ENCODE results near the gene CCDC137.

CCDC137 gene

GRCh38 chr17:81648013-81648706, 18.4 kb upstream of the CCDC137 start:
- Histone ChIP-seq H2AFZ (ENCODE audit: low read depth) (no peak overlapping the region), H3K9ac (no peak overlapping the region), H3K27me3 (ENCODE audit: insufficient read depth, low read depth) (no peaks in the 10 kb centered on the region), H3K36me3 (ENCODE audit: insufficient read depth) (no peaks in the 10 kb centered on the region), H4K20me1 (ENCODE audit: insufficient read depth) (no peaks in the 10 kb centered on the region), H3K79me2 (ENCODE audit: insufficient read depth, low read depth) (no peaks in the 10 kb centered on the region), H3K4me1 (ENCODE audit: low read depth, poor library complexity, severe bottlenecking) (no peaks in the 10 kb centered on the region), H3K4me3 (IDR thresholded peaks at IDR 0.05; ENCODE audit: insufficient read depth, low read depth, low read length) (no peak overlapping the region), H3K27ac (no peak overlapping the region), H3K4me2 (no peak overlapping the region)
- TF ChIP-seq CTCF (conservative IDR thresholded peaks at IDR 0.05; ENCODE audit: low read depth, low read length), result no peak

GRCh38 chr17:81648707-81649085, 17.8 kb upstream of the CCDC137 start:
- Histone ChIP-seq H2AFZ (ENCODE audit: low read depth) (no peak overlapping the region), H3K4me1 (ENCODE audit: low read depth, poor library complexity, severe bottlenecking) (no peaks in the 10 kb centered on the region), H3K9ac (no peak overlapping the region), H3K27ac (no peak overlapping the region), H3K79me2 (ENCODE audit: insufficient read depth, low read depth) (no peaks in the 10 kb centered on the region), H3K36me3 (ENCODE audit: insufficient read depth) (no peaks in the 10 kb centered on the region), H3K4me2 (no peak overlapping the region), H3K4me3 (IDR thresholded peaks at IDR 0.05; ENCODE audit: insufficient read depth, low read depth, low read length) (no peak overlapping the region), H3K27me3 (ENCODE audit: insufficient read depth, low read depth) (no peaks in the 10 kb centered on the region), H4K20me1 (ENCODE audit: insufficient read depth) (no peaks in the 10 kb centered on the region)
- TF ChIP-seq CTCF (conservative IDR thresholded peaks at IDR 0.05; ENCODE audit: low read depth, low read length), result no peak

- TF ChIP-seq CTCF (conservative IDR thresholded peaks at IDR 0.05; ENCODE audit: low read depth, low read length), result no peak
Observed at GRCh38 chr17:81650951-81651350, 15.6 kb upstream of the CCDC137 start.

GRCh38 chr17:81651692-81652091, 14.8 kb upstream of the CCDC137 start:
- Histone ChIP-seq H3K4me3 (IDR thresholded peaks at IDR 0.05; ENCODE audit: insufficient read depth, low read depth, low read length) (no peak overlapping the region), H3K27ac (no peak overlapping the region), H3K4me2 (no peak overlapping the region), H4K20me1 (ENCODE audit: insufficient read depth) (no peaks in the 10 kb centered on the region), H3K4me1 (ENCODE audit: low read depth, poor library complexity, severe bottlenecking) (peaks cover 13% of the 10 kb centered on the region), H3K36me3 (ENCODE audit: insufficient read depth) (no peaks in the 10 kb centered on the region), H3K9ac (no peak overlapping the region), H2AFZ (ENCODE audit: low read depth) (no peak overlapping the region), H3K79me2 (ENCODE audit: insufficient read depth, low read depth) (no peaks in the 10 kb centered on the region), H3K27me3 (ENCODE audit: insufficient read depth, low read depth) (no peaks in the 10 kb centered on the region)
- no peak for TF ChIP-seq CTCF (conservative IDR thresholded peaks at IDR 0.05; ENCODE audit: low read depth, low read length)

More at GRCh38 chr17:81650951-81651350, 15.6 kb upstream of the CCDC137 start:
- Histone ChIP-seq H3K79me2 (ENCODE audit: insufficient read depth, low read depth) (no peaks in the 10 kb centered on the region), H3K4me1 (ENCODE audit: low read depth, poor library complexity, severe bottlenecking) (peaks cover 9% of the 10 kb centered on the region), H2AFZ (ENCODE audit: low read depth) (no peak overlapping the region), H3K27ac (no peak overlapping the region), H3K36me3 (ENCODE audit: insufficient read depth) (no peaks in the 10 kb centered on the region), H3K4me3 (IDR thresholded peaks at IDR 0.05; ENCODE audit: insufficient read depth, low read depth, low read length) (no peak overlapping the region), H3K27me3 (ENCODE audit: insufficient read depth, low read depth) (no peaks in the 10 kb centered on the region), H3K9ac (no peak overlapping the region), H3K4me2 (no peak overlapping the region), H4K20me1 (ENCODE audit: insufficient read depth) (no peaks in the 10 kb centered on the region)
